ENCODE measurements around the gene BLTP2.
"Not testable (repeated sequence)": the region's sequence is repeated elsewhere in the genome, so short reads cannot be mapped to it uniquely, and the experiment has no call there.

Gene BLTP2

GRCh38 chr17:28626818-28627217, 18.1 kb downstream of the BLTP2 start:
- H3K27me3 Mint-ChIP-seq (ENCODE audit: low read depth), result no peaks in the 10 kb centered on the region
- H3K36me3 Mint-ChIP-seq (ENCODE audit: low read depth), result peaks cover 42% of the 10 kb centered on the region
- H3K4me3 Mint-ChIP-seq, result no peak overlapping the region
- peaks cover 5% of the 10 kb centered on the region for H3K4me1 Mint-ChIP-seq (ENCODE audit: low read depth)
- no peak overlapping the region for H3K27ac Mint-ChIP-seq
- H3K9me3 Mint-ChIP-seq, result no peaks in the 10 kb centered on the region

- no peaks in the 10 kb centered on the region for H3K27me3 Mint-ChIP-seq (ENCODE audit: low read depth)
These were observed 20.8 kb downstream of the BLTP2 start for GRCh38 chr17:28624148-28624547.

GRCh38 chr17:28623696-28624095, 21.3 kb downstream of the BLTP2 start:
- Mint-ChIP-seq H3K36me3 (ENCODE audit: low read depth) (peaks cover 52% of the 10 kb centered on the region), H3K27ac (no peak overlapping the region), H3K27me3 (ENCODE audit: low read depth) (no peaks in the 10 kb centered on the region), H3K9me3 (no peaks in the 10 kb centered on the region), H3K4me3 (no peak overlapping the region), H3K4me1 (ENCODE audit: low read depth) (peaks cover 5% of the 10 kb centered on the region)

More at GRCh38 chr17:28624148-28624547, 20.8 kb downstream of the BLTP2 start:
- Mint-ChIP-seq H3K36me3 (ENCODE audit: low read depth) (peaks cover 48% of the 10 kb centered on the region), H3K4me1 (ENCODE audit: low read depth) (peaks cover 5% of the 10 kb centered on the region), H3K9me3 (no peaks in the 10 kb centered on the region), H3K4me3 (no peak overlapping the region), H3K27ac (peak overlapping the region; percentile 11)

- H3K4me3 Mint-ChIP-seq, result no peak overlapping the region
- peak overlapping the region; percentile 9 for H3K27ac Mint-ChIP-seq
- peaks cover 55% of the 10 kb centered on the region for H3K36me3 Mint-ChIP-seq (ENCODE audit: low read depth)
These were observed 22.8 kb downstream of the BLTP2 start for GRCh38 chr17:28622186-28622585.

GRCh38 chr17:28620010-28620409, 24.9 kb downstream of the BLTP2 start:
- H3K27me3 Mint-ChIP-seq (ENCODE audit: low read depth), result no peaks in the 10 kb centered on the region
- peaks cover 61% of the 10 kb centered on the region for H3K36me3 Mint-ChIP-seq (ENCODE audit: low read depth)
- H3K9me3 Mint-ChIP-seq, result no peaks in the 10 kb centered on the region
- no peak overlapping the region for H3K4me3 Mint-ChIP-seq
- no peaks in the 10 kb centered on the region for H3K4me1 Mint-ChIP-seq (ENCODE audit: low read depth)
- H3K27ac Mint-ChIP-seq, result no peak overlapping the region

More at GRCh38 chr17:28622186-28622585, 22.8 kb downstream of the BLTP2 start:
- no peaks in the 10 kb centered on the region for H3K27me3 Mint-ChIP-seq (ENCODE audit: low read depth)
- peaks cover 2% of the 10 kb centered on the region for H3K4me1 Mint-ChIP-seq (ENCODE audit: low read depth)
- no peaks in the 10 kb centered on the region for H3K9me3 Mint-ChIP-seq

- Mint-ChIP-seq H3K27me3 (ENCODE audit: low read depth) (no peaks in the 10 kb centered on the region), H3K36me3 (ENCODE audit: low read depth) (peaks cover 60% of the 10 kb centered on the region), H3K4me3 (no peak overlapping the region), H3K27ac (no peak overlapping the region), H3K4me1 (ENCODE audit: low read depth) (no peaks in the 10 kb centered on the region), H3K9me3 (no peaks in the 10 kb centered on the region)
These were observed 26.5 kb downstream of the BLTP2 start for GRCh38 chr17:28618464-28618863.

GRCh38 chr17:28616281-28616680, 28.7 kb downstream of the BLTP2 start:
- Mint-ChIP-seq H3K36me3 (ENCODE audit: low read depth) (peaks cover 51% of the 10 kb centered on the region), H3K27ac (no peak overlapping the region), H3K27me3 (ENCODE audit: low read depth) (no peaks in the 10 kb centered on the region), H3K4me3 (no peak overlapping the region), H3K9me3 (no peaks in the 10 kb centered on the region), H3K4me1 (ENCODE audit: low read depth) (no peaks in the 10 kb centered on the region)

GRCh38 chr17:28615260-28615940, 29.6 kb downstream of the BLTP2 start:
- no peaks in the 10 kb centered on the region for H3K4me1 Mint-ChIP-seq (ENCODE audit: low read depth)
- no peak overlapping the region for H3K4me3 Mint-ChIP-seq
- H3K27ac Mint-ChIP-seq, result no peak overlapping the region
- H3K36me3 Mint-ChIP-seq (ENCODE audit: low read depth), result peaks cover 51% of the 10 kb centered on the region
- H3K27me3 Mint-ChIP-seq (ENCODE audit: low read depth), result no peaks in the 10 kb centered on the region
- no peaks in the 10 kb centered on the region for H3K9me3 Mint-ChIP-seq

- no peaks in the 10 kb centered on the region for H3K9me3 Mint-ChIP-seq
- H3K4me3 Mint-ChIP-seq, result no peak within 1 kb of the TSS
- no peaks in the 10 kb centered on the region for H3K27me3 Mint-ChIP-seq (ENCODE audit: low read depth)
- H3K4me1 Mint-ChIP-seq (ENCODE audit: low read depth), result no peaks in the 10 kb centered on the region
- H3K27ac Mint-ChIP-seq, result peak within 1 kb of the TSS; percentile 45
- H3K36me3 Mint-ChIP-seq (ENCODE audit: low read depth), result peaks cover 45% of the 10 kb centered on the region
These were observed 31.0 kb downstream of the BLTP2 start, which contains the start of gene RSKR for GRCh38 chr17:28613931-28614381. Gene RSKR, minus strand, starts transcription at chr17:28614185. Its CDS starts 24 bp downstream, at chr17:28614161.

- Mint-ChIP-seq H3K27me3 (ENCODE audit: low read depth) (no peaks in the 10 kb centered on the region), H3K36me3 (ENCODE audit: low read depth) (peaks cover 38% of the 10 kb centered on the region), H3K4me3 (no peak overlapping the region), H3K27ac (peak overlapping the region; percentile 46), H3K4me1 (ENCODE audit: low read depth) (no peaks in the 10 kb centered on the region), H3K9me3 (no peaks in the 10 kb centered on the region)
These were observed 31.8 kb downstream of the BLTP2 start for GRCh38 chr17:28612936-28613872.

- Mint-ChIP-seq H3K36me3 (ENCODE audit: low read depth) (peaks cover 37% of the 10 kb centered on the region), H3K27me3 (ENCODE audit: low read depth) (no peaks in the 10 kb centered on the region), H3K27ac (no peak overlapping the region), H3K9me3 (no peaks in the 10 kb centered on the region), H3K4me3 (no peak overlapping the region), H3K4me1 (ENCODE audit: low read depth) (no peaks in the 10 kb centered on the region)
These were observed 32.4 kb downstream of the BLTP2 start for GRCh38 chr17:28612531-28612930.

GRCh38 chr17:28610376-28610775, 34.6 kb downstream of the BLTP2 start:
- H3K27me3 Mint-ChIP-seq (ENCODE audit: low read depth), result no peaks in the 10 kb centered on the region
- no peaks in the 10 kb centered on the region for H3K4me1 Mint-ChIP-seq (ENCODE audit: low read depth)
- no peak overlapping the region for H3K4me3 Mint-ChIP-seq
- peaks cover 22% of the 10 kb centered on the region for H3K36me3 Mint-ChIP-seq (ENCODE audit: low read depth)
- H3K9me3 Mint-ChIP-seq, result no peaks in the 10 kb centered on the region
- peak overlapping the region; percentile 27 for H3K27ac Mint-ChIP-seq

GRCh38 chr17:28604031-28604430, 40.9 kb downstream of the BLTP2 start:
- H3K27me3 Mint-ChIP-seq (ENCODE audit: low read depth), result not testable (repeated sequence)

GRCh38 chr17:28599311-28600184, 45.4 kb downstream of the BLTP2 start:
- Mint-ChIP-seq H3K27me3 (ENCODE audit: low read depth) (no peaks in the 10 kb centered on the region), H3K27ac (peak overlapping the region; percentile 98), H3K4me3 (peak overlapping the region; percentile 99), H3K9me3 (no peaks in the 10 kb centered on the region), H3K36me3 (ENCODE audit: low read depth) (peaks cover 10% of the 10 kb centered on the region), H3K4me1 (ENCODE audit: low read depth) (peaks cover 18% of the 10 kb centered on the region)

More at GRCh38 chr17:28604031-28604430, 40.9 kb downstream of the BLTP2 start:
- H3K36me3 Mint-ChIP-seq (ENCODE audit: low read depth); H3K27ac Mint-ChIP-seq; H3K4me1 Mint-ChIP-seq (ENCODE audit: low read depth); H3K9me3 Mint-ChIP-seq; H3K4me3 Mint-ChIP-seq: not testable (repeated sequence)

Data from T-helper 1 cell treated with Interleukin-12 subunit alpha and Interleukin-12 subunit beta and Interleukin-4 antibody, amounts not matched to agents 30 μg/mL and 1 μg/mL, for 36 hours (primary cell).